ENCODE data around the gene RNF168.
"Not testable (repeated sequence)": the region's sequence is repeated elsewhere in the genome, so short reads cannot be mapped to it uniquely, and the experiment has no call there.

RNF168 gene

GRCh38 chr3:196514350-196514716, 10.8 kb upstream of the RNF168 start:
- no peak for DNase-seq

- DNase-seq: no peak
Observed at GRCh38 chr3:196513697-196514349, 10.3 kb upstream of the RNF168 start.

DNA sequence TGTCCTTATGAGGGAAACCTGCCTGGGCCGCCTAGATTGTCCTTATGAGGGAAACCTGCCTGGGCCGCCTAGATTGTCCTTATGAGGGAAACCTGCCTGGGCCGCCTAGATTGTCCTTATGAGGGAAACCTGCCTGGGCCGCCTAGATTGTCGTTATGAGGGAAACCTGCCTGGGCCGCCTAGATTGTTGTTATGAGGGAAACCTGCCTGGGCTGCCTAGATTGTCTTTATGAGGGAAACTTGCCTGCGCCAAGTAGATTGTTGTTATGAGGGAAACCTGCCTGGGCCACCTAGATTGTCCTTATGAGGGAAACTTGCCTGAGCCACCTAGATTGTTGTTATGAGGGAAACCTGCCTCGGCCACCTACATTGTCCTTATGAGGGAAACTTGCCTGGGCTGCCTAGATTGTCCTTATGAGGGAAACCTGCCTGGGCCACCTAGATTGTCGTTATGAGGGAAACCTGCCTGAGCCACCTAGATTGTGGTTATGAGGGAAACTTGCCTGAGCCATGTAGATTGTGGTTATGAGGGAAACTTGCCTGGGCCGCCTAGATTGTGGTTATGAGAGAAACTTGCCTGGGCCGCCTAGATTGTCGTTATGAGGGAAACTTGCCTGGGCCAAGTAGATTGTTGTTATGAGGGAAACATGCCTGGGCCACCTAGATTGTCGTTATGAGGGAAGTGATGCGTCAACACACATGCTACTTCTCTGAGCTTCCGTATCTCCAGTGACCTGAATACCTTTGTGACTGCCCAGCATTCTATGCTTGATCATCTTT, 8.3 kb upstream of the RNF168 start:
- DNase-seq: not testable (repeated sequence)

GRCh38 chr3:196511108-196511507, 7.5 kb upstream of the RNF168 start:
- DNase-seq: not testable (repeated sequence)

DNA sequence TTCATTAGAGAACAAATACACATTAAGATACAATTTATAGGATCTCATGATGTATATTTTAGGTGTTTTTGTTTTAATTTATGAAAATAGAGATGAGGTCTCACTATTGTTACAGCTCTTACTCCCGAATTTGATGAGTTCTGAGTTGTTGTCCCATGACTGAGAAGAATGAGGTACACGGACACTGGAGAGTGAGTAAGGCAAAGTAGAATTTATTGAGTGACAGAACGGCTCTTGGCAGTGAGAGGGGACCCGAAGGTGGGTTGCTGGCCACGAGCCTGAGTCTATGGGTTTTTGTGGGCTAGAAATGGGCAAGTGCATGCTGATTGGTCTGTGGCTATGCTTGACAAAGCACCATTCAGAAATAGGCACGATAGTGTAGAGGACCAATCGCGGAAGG, 3.1 kb upstream of the RNF168 start:
- DNase-seq: no peak

DNA sequence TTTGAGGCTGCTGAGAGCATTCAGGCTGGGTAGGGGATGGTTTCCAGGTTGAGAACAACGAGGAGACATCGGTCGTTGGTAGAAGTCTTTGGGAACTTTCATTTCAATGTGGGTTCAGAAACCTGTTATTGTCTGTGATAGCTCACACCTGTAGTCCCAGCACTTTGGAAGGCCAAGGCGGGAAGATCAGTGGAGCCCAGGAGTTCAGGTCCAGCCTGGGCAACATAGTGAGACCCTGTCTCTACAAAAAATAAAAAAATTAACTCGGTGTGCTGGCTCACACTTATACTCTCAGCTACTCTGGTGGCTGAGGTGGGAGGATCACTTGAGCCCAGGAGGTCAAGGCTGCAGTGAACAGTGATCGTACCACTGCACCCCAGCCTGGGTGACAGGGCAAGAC, 988 bp upstream of the RNF168 start:
- no peak for DNase-seq

DNA sequence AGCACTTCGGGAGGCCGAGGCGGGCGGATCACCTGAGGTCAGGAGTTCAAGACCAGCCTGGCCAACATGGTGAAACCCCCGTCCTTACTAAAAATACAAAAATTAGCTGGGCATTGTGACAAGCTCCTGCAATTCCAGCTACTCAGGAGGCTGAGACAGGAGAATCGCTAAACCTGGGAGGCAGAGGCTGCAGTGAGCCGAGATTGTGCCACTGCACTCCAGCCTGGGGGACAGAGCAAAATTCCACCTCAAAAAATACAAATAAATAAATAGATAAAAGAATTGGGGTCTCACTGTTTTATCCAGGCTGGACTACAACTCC, 470 bp upstream of the RNF168 start:
- DNase-seq: not testable (repeated sequence)

DNA sequence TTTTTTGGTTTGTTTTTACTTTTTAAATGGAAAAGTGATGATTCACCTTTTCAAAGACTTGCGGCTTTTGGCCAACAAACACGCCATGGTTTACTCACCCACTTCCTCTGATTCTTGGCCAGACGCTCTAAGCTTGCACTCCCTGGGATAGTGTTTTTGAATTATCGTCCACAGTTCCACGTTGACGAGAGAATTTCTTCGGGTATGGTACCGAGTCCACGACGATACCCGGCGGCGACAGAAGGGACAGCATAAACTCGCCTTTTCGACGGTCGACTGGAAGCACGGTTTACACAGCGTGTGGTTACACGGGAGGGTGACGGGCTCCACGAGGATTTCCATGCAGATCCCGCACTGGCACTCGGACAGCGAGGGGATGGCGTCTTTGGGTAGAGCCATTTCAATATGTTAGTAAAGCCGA, 783 bp downstream of the RNF168 start:
- peak; percentile 81 for DNase-seq

GRCh38 chr3:196501316-196502044, 2.1 kb downstream of the RNF168 start:
- DNase-seq: peak; percentile 40

DNA sequence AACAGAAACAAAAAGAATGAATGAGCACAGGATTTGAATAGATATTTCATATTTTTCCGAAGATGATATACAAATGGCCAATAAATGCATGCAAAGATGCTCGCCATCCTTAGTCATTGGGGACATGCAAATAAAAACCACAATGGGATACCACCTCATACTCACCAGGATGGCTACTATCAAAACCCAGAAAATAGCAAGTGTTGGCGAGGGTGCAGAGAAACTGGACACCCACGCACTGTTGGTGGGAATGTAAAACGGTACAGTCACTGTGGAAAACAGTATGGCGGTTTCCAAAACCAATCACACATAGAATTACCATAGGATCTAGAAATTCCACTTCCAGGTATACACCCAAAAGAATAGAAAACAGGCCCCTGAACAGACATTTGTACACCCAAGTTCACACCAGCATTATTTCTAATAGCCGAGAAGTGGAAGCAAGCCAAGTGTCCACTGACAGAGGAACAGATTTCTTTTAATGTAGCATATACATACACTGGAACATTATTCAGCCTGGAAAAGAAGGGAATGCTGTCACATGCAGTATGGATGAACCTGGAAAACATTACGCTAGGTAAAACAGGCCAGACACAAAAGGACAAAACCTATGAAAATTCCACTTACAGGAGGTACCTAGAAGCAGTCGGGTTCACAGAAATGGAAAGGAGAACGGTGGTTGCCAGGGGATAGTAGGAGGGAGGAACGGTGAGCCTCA, 3.6 kb downstream of the RNF168 start:
- DNase-seq: peak; percentile 8

GRCh38 chr3:196499061-196499460, 4.5 kb downstream of the RNF168 start:
- DNase-seq: no peak

- no peak for DNase-seq
Observed at GRCh38 chr3:196498297-196498696, 5.3 kb downstream of the RNF168 start.

GRCh38 chr3:196496183-196496582, 7.4 kb downstream of the RNF168 start:
- DNase-seq: no peak

DNA sequence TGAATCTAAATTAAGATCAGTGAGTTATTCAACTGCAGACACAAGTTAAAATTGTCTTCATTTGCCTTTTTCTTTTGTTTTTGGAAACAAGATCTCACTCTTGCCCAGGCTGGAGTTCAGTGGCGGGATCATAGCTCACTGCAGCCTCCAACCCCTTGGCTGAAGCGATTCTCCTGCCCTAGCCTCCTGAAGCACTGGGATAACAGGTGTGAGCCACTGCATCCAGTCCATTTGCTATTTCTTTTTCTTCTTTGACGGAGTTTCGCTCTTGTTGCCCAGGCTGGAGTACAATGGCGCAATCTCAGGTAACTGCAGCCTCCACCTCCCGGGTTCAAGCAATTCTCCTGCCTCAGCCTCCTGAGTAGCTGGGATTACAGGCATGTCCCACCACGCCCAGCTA, 10.3 kb downstream of the RNF168 start:
- no peak for DNase-seq

DNA sequence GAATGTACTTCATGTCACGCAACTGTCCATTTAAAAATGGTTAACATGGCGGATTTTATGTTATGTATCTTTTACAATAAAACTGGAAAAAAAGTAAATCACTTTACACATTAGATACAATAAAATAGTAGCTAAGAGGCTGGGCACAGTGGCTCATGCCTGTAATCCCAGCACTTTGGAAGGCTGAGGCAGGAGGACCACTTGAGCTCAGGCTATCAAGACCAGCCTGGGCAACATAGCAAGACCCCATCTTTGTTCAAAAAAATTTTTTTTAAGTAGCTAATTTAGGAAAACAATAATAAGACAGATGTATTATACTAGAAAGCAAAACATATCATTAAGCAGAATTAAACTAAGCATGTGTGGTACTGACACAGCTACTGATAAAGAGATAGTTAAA, 11.5 kb downstream of the RNF168 start:
- DNase-seq: no peak

DNA sequence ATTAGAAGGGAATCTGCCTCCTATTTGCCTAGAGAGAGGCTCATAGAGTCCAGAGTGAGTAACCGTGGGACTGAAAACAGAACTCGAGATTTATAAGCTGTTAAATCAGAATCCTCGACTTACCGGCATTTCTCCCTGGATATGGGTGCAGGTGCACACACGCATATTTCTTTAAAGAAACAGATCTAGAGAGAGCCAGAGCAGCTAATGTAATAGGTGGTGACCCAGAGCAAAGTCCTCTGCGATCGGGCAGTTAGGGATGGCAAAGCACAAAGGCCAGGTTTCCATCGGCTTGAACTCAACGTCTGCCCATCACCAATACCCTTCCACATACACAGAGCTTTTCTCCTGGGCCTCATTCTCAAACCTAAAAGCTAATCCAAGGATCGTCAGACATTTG, 13.8 kb downstream of the RNF168 start:
- DNase-seq: no peak

DNA sequence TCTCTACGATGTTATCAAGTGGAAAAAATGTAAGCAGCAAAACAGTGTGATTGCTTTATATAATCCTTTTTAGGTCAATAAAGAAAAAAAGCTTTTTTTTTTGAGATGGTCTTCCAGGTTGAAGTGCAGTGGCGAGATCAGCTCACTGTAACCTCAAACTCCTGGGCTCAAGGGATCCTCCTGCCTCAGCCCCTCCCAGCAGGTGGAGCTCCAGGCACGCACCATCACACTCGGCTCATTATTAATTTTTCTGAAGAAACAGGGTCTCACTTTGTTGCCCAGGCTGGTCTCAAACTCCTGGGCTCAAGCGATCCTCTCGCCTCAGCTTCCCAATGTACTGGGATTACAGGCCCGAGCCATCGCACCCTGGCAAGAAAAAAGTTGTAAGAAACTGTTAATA, 17.3 kb downstream of the RNF168 start:
- DNase-seq: peak; percentile 5

DNA sequence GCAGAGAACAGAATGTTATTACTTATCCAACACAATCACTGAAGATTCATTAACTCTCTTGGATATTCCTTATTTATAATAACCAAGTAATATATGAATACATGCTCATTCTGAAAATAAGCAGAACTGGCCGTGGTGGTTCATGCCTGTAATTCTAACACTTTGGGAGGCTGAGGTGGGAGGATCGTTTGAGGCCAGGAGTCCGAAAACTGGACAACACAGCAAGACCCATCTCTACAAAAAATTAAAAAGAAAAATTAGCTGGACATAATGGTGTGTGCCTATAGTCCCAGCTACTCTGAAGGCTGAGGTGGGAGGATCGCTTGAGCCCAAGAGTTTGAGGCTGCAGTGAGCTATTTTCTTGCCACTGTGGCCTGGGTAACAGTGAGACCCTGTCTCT, 25.9 kb downstream of the RNF168 start:
- DNase-seq: no peak

DNA sequence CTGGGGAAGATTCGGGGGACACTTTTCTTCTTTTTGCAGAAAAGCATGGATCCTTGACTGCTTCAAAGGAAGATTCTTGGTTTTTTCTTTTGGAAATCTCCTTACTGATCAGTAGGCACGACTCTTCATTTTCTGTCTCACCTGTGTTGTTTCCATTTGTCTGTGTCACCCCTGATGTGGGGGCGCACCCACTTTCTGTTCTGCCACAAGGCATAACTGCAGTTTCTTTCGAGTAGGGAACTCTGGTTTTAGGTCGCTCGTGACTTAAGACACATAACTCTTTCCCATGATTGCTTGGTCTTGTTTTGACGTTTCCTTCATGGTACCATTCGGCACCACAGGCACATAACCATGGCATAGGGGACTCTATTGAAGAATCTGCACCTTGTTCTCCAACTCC, 31.3 kb downstream of the RNF168 start:
- DNase-seq: no peak

- DNase-seq: no peak
Observed at GRCh38 chr3:196471551-196471950, 32.0 kb downstream of the RNF168 start.

DNA sequence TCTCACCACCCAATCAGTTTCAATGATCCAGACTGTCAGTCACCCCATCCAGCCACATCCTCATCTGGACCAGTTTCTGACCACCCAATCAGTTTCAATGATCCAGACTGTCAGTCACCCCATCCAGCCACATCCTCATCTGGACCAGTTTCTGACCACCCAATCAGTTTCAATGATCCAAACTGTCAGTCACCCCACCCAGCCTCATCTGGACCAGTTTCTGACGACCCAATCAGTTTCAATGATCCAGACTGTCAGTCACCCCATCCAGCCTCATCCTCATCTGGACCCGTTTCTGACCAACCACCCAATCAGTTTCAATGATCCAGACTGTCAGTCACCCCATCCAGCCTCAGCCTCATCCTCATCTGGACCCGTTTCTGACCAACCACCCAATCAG, 33.4 kb downstream of the RNF168 start:
- not testable (repeated sequence) for DNase-seq

DNA sequence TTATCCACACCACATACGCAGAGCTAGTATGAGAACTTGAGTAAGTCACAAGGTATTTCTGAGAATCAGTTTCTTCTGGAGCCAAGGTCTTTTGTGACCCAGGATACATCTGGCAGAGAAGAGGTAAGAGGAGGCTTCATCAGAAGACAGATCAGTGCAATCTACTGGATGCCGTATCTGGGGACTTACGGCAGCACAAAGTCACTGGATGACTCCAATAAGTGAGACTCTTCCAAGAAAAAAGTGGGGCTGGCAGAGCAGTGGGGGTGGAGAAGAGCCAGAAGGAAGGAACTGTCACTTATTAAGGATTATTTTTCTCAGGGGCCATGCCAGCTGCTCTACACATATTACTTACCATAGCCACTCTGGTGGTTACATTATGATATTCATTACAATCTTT, 39.8 kb downstream of the RNF168 start:
- no peak for DNase-seq

DNA sequence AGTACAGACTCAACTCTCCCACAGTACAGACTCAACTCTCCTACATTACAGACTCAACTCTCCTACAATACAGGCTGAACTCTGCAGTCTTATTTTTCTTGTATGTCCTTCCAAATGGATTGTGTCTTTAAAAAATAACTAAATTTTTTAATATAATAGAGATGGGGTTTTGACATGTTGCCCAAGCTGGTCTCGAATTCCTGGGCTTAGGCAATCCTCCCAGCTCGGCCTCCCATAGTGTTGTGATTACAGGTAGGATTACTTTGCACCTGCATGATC, 40.2 kb downstream of the RNF168 start:
- DNase-seq: no peak

All from suppressor macrophage treated with lipopolysaccharide for 4 hours (primary cell).